Astrocyte (in vitro differentiated cells and primary cell): Measurements from ENCODE around the gene ATP6V1G2. TPM values are rescaled to one million over a fixed set of nuclear protein-coding genes. Genes with fewer than 3 reads are reported as not detected.

Experiments
- DNase-seq: peaks from one replicate; pipeline ENCODE4 v3.0.0-alpha.2; 2010; ENCODE audit warnings: low read depth
- FAIRE-seq: peaks from 2 replicates; lab custom pipeline; 2011; peaks lifted over from hg19 to GRCh38; lab: Jason Lieb, UNC
- H2AFZ ChIP-seq: 2 replicates; pipeline ENCODE4 v1.6.0; 2012; ENCODE audit warnings: low read depth, low read length, inconsistent platforms
- H3K27ac ChIP-seq: 2 replicates; pipeline ENCODE4 v1.5.1; 2011; ENCODE audit warnings: low read depth, low read length, inconsistent platforms
- H3K27me3 ChIP-seq: 2 replicates; pipeline ENCODE4 v1.6.0; 2011; ENCODE audit warnings: low read length, inconsistent platforms; ENCODE audit not compliant: insufficient read depth
- H3K36me3 ChIP-seq: 2 replicates; pipeline ENCODE4 v1.5.1; 2011; ENCODE audit warnings: low read length, inconsistent platforms; ENCODE audit not compliant: insufficient read depth
- H3K4me1 ChIP-seq: 2 replicates; pipeline ENCODE4 v1.5.1; 2011; ENCODE audit warnings: low read length, inconsistent platforms; ENCODE audit not compliant: insufficient read depth
- H3K4me2 ChIP-seq: 2 replicates; pipeline ENCODE4 v1.6.0; 2012; ENCODE audit warnings: low read length, inconsistent platforms
- H3K4me3 ChIP-seq: 2 replicates; pipeline ENCODE4 v1.5.1; 2011; ENCODE audit warnings: low read depth, mild to moderate bottlenecking, low read length, inconsistent platforms; ENCODE audit not compliant: insufficient read depth
- H3K79me2 ChIP-seq: 2 replicates; pipeline ENCODE4 v1.6.0; 2012; ENCODE audit warnings: mild to moderate bottlenecking, low read length, inconsistent platforms; ENCODE audit not compliant: insufficient read depth
- H3K9ac ChIP-seq: 2 replicates; pipeline ENCODE4 v1.6.0; 2012; ENCODE audit warnings: mild to moderate bottlenecking, low read length, inconsistent platforms
- H3K9me3 ChIP-seq: 2 replicates; pipeline ENCODE4 v1.5.1; 2012; ENCODE audit warnings: low read depth, mild to moderate bottlenecking, low read length, inconsistent platforms; ENCODE audit not compliant: insufficient read depth
- H4K20me1 ChIP-seq: 2 replicates; pipeline ENCODE4 v1.6.0; 2012; ENCODE audit warnings: low read length, inconsistent platforms; ENCODE audit not compliant: insufficient read depth
- H3K27ac Mint-ChIP-seq: one replicate; pipeline ENCODE4 v1.8.0; 2021; ENCODE audit warnings: mild to moderate bottlenecking, mixed read lengths; ENCODE audit not compliant: unreplicated experiment
- H3K27me3 Mint-ChIP-seq: one replicate; pipeline ENCODE4 v1.8.0; 2021; ENCODE audit warnings: low read depth, mixed read lengths; ENCODE audit not compliant: unreplicated experiment
- H3K36me3 Mint-ChIP-seq: one replicate; pipeline ENCODE4 v1.8.0; 2021; ENCODE audit warnings: low read depth, mixed read lengths; ENCODE audit not compliant: unreplicated experiment
- H3K4me1 Mint-ChIP-seq: one replicate; pipeline ENCODE4 v1.8.0; 2021; ENCODE audit warnings: low read depth, mixed read lengths; ENCODE audit not compliant: unreplicated experiment
- H3K4me3 Mint-ChIP-seq: one replicate; pipeline ENCODE4 v1.8.0; 2021; ENCODE audit warnings: mild to moderate bottlenecking, moderate library complexity, mixed read lengths; ENCODE audit not compliant: unreplicated experiment
- H3K9me3 Mint-ChIP-seq: one replicate; pipeline ENCODE4 v1.8.0; 2021; ENCODE audit warnings: mild to moderate bottlenecking, mixed read lengths; ENCODE audit not compliant: unreplicated experiment
- CTCF ChIP-seq: IDR thresholded peaks from 2 replicates; pipeline ENCODE4 v1.5.1; 2011; ENCODE audit warnings: low read depth, mild to moderate bottlenecking, inconsistent platforms, low read length, moderate library complexity; ENCODE audit not compliant: insufficient read depth
- EZH2 ChIP-seq: IDR thresholded peaks from 2 replicates; pipeline ENCODE4 v1.6.1; 2012; ENCODE audit warnings: mild to moderate bottlenecking, low read length, inconsistent platforms; ENCODE audit not compliant: insufficient read depth
- total RNA-seq: library from RNA; stranded (reverse); gene quantifications from 2 replicates; pipeline ENCODE4 v1.2.1, GENCODE V29; 2021

ATP6V1G2 gene
- total RNA-seq, 1 donor from 2014 or later = 2.6 TPM

GRCh38 chr6:31531771-31532643 lies 14.4 kb downstream of the ATP6V1G2 start:
- no peak overlapping the region for H3K27ac Mint-ChIP-seq
- no peaks in the 10 kb centered on the region for H3K4me1 ChIP-seq
- no peak overlapping the region for H3K4me3 Mint-ChIP-seq
- H3K36me3 ChIP-seq = peaks cover 62% of the 10 kb centered on the region
- no peak overlapping the region for H3K9ac ChIP-seq
- no peak overlapping the region for H3K4me3 ChIP-seq
- H3K27ac ChIP-seq = no peak overlapping the region
- H4K20me1 ChIP-seq = peaks cover 88% of the 10 kb centered on the region
- H3K9me3 Mint-ChIP-seq = no peaks in the 10 kb centered on the region
- H3K4me1 Mint-ChIP-seq = peaks cover 5% of the 10 kb centered on the region
- TF ChIP-seq EZH2 (no peak), CTCF (no peak)
- no peak for DNase-seq
- peaks cover 15% of the 10 kb centered on the region for H3K36me3 Mint-ChIP-seq
- peaks cover 40% of the 10 kb centered on the region for H3K79me2 ChIP-seq
- H3K27me3 Mint-ChIP-seq = no peaks in the 10 kb centered on the region
- no peak overlapping the region for H2AFZ ChIP-seq
- no peaks in the 10 kb centered on the region for H3K9me3 ChIP-seq
- no peaks in the 10 kb centered on the region for H3K27me3 ChIP-seq
- FAIRE-seq = no peak
- H3K4me2 ChIP-seq = no peak overlapping the region

- Histone ChIP-seq H3K79me2 (peaks cover 32% of the 10 kb centered on the region), H3K9ac (no peak overlapping the region), H3K4me1 (peaks cover 2% of the 10 kb centered on the region), H3K36me3 (peaks cover 55% of the 10 kb centered on the region), H3K9me3 (no peaks in the 10 kb centered on the region), H3K4me3 (no peak overlapping the region), H3K4me2 (no peak overlapping the region), H3K27ac (no peak overlapping the region), H2AFZ (no peak overlapping the region), H4K20me1 (peaks cover 80% of the 10 kb centered on the region), H3K27me3 (no peaks in the 10 kb centered on the region)
- no peak for TF ChIP-seq CTCF
- TF ChIP-seq EZH2 = no peak
- H3K4me1 Mint-ChIP-seq = peaks cover 8% of the 10 kb centered on the region
- FAIRE-seq = no peak
- no peak overlapping the region for H3K4me3 Mint-ChIP-seq
- H3K9me3 Mint-ChIP-seq = no peaks in the 10 kb centered on the region
- DNase-seq = no peak
- no peak overlapping the region for H3K27ac Mint-ChIP-seq
- no peaks in the 10 kb centered on the region for H3K27me3 Mint-ChIP-seq
- peaks cover 15% of the 10 kb centered on the region for H3K36me3 Mint-ChIP-seq
Observed at GRCh38 chr6:31531162-31531561, 15.2 kb downstream of the ATP6V1G2 start.

- Mint-ChIP-seq H3K9me3 (no peaks in the 10 kb centered on the region), H3K4me1 (peaks cover 8% of the 10 kb centered on the region), H3K4me3 (no peak overlapping the region), H3K36me3 (peaks cover 11% of the 10 kb centered on the region), H3K27ac (no peak overlapping the region), H3K27me3 (no peaks in the 10 kb centered on the region)
- no peak overlapping the region for H3K4me2 ChIP-seq
- H3K9ac ChIP-seq = no peak overlapping the region
- TF ChIP-seq EZH2 = no peak
- H3K27me3 ChIP-seq = no peaks in the 10 kb centered on the region
- no peak overlapping the region for H2AFZ ChIP-seq
- no peak for DNase-seq
- H3K36me3 ChIP-seq = peaks cover 50% of the 10 kb centered on the region
- no peak overlapping the region for H3K27ac ChIP-seq
- H4K20me1 ChIP-seq = peaks cover 80% of the 10 kb centered on the region
- no peaks in the 10 kb centered on the region for H3K9me3 ChIP-seq
- peaks cover 27% of the 10 kb centered on the region for H3K79me2 ChIP-seq
- no peak for FAIRE-seq
- no peak overlapping the region for H3K4me3 ChIP-seq
- H3K4me1 ChIP-seq = peaks cover 7% of the 10 kb centered on the region
Observed at GRCh38 chr6:31530659-31531058, 15.7 kb downstream of the ATP6V1G2 start.
